AML-193 (cell line): ENCODE data around the gene SLC25A48.

Source experiments
- DNase-seq, 2 experiments: peaks; one replicate each; lab custom pipeline; 2025; lab: John Stamatoyannopoulos, UW

The SLC25A48 gene, protein sequence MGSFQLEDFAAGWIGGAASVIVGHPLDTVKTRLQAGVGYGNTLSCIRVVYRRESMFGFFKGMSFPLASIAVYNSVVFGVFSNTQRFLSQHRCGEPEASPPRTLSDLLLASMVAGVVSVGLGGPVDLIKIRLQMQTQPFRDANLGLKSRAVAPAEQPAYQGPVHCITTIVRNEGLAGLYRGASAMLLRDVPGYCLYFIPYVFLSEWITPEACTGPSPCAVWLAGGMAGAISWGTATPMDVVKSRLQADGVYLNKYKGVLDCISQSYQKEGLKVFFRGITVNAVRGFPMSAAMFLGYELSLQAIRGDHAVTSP

DNA sequence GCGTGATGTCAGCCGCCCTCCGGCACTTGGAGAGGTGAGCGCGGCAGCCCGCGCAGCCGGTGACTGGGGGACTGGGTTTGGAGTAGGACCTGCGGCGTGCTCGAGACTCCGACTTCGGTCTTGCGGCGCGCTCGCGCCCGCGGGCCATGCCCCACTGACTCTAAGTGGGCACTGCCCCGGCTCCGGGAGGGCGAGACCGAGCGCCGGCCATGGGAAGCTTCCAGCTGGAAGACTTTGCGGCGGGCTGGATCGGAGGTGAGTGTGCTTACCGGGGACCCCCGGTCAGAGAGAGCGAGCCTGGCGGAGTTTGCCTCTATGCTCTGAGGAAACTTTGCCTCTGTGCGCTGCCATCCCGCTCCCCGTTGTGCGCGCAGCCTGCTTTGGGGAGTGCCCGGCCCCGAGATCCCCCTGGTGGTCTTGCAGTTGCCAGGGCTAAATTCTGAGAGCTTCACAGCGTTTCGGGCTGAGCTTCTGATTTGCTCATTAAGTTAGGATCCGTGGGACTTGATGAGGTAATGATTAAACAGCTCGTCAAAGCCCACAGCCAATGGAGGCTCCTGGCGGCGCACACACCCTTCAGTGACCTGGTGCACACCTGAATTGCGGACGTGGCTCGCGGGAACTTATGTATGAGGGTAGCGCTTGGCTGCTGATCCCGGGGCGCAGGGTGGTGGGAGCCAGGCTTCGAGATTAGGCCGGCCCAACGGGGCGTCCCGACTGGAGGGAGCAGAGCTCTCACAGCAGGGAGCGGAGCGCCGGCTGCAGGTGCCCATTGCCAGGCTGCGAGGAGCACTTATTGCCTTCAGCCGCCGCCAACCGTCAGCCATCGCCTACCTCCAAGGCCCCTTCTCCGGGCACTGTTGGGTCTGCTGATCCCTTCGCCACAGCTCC is at the start of gene SLC25A48:
TSS of gene SLC25A48 (plus strand) at position 25 of the 891 bp plus-strand sequence. CDS start at position 210, 185 bp downstream.
- DNase-seq = no peak

DNA sequence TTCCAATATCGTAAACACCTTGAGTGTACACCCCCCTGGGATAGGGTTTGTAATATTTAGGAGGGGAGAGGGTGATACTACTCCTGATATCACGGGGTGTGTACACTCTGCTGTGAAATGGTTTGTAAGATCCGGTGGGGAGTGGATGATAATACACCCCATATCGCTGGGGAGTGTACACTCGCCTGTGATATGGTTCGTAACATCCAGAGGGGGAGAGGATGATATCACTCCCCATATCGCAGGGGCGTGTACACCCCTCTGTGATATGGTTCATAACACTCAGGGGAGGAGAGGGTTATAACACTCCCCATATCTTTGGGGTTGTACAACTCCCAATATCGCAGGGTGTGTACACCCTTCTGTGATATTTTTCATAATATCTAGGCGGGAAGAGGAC is 33.8 kb upstream of the SLC25A48 start:
- no peak for DNase-seq

DNA sequence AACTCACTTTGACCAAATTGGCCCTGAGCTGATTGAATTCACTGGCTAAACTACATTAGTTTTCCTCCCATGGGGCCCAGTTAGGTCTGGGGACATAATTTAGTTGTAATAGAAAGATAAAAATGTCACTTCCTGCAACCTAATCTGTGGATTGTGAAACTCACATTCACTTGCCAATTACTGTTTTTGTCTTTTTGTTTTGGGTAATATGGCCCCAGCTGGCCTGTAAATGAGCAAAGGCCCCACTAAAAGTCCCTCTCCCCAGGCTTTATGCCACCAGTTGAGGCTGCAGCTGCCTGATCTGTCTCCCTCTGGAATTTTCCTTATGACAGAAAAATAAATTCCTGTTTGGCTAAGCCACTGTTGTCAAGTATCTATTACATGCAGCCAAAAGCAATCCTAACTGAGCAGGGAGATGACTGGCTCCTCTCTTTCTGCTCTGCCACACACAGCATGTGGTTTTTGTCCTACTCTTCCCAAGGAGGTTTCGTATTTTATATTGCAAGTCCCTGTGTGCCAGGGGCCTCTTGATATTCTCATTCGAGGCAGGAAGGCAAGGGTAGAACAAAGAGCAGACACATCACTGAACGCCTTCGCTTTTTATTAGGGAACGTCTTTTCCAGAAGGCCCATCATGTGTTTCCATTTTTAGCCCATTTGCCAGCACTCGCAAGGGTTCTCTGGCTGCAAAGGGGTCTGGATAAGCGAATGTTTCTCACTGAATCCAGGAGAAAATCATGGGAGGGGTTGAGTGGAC is 24.1 kb upstream of the SLC25A48 start:
- no peak for DNase-seq

DNA sequence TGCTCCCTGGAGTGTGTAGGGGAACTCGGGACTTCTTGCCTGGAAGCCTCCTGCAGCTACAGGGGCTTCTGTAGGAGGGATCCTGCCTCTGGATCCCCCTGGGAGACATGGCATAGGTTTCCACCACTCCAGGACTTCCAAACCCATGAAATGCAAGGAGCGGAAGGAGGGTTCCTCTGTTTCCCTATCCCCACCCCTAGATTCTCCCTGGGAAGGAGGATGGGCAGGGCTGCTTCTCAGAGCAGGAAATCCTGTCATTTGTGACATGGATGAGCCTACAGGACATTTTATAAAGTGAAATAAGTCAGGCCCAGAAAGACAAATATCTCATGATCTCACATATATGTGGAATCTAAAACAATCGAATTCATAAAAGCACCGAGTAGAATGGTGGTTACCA is 23.5 kb upstream of the SLC25A48 start:
- no peak for DNase-seq

DNA sequence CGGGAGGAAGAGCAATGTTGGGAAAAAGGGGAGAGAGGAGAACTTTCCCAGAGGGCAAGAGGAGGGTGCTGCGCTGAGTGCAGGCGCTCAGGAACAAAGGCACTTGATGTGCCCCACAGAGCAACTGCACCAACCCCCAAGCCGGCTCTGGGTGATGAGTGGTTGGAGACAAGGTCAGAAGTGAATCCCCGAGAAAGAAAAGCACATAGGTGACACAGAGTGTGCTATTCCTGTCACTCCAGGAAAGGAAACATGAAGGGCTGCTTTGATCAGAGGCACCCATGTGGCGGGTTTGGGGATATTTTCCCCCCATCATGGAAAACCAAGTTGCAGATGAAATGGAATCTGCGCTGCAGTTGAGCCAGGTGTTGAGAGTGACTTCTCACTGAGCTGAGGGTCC is 20.7 kb upstream of the SLC25A48 start:
- DNase-seq = no peak

DNA sequence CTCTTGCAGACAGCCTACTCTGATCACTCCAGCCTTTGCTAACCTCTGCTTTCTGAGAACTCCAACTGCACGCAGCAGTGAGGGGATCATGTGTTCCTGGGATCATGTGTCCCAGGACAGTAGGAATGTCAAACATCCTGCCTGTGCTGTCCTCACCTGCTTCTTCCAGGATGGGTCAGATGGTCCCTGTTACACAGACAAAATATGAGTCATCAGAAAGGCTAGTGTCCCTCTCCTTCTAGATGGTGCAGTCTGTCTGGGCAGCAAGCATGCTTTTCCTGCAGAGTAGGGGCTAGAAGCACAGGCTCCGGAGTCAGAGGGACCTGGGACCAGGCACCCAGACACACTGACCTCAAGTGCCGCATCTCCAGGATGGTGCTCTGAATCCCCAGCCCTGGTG is 20.1 kb upstream of the SLC25A48 start:
- DNase-seq = no peak

DNA sequence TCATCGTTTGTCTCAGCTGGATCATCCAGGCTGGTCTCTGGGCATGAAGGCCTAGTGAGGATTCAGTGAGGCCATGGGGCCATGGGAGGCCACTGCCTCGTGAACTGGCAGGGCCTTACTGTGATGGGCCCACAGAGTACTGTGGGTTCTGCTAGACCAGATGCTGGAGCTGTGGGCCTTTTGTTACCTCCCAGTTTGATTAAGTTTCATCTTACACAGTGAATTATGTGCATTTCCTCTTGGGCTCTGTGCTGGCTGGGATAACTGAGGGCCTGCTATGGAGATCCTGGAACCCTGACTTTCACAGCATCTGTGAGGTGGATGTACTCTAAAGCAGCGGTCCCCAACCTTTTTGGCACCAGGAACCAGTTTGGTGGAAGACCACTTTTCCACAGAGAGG is 19.7 kb upstream of the SLC25A48 start:
- no peak for DNase-seq

DNA sequence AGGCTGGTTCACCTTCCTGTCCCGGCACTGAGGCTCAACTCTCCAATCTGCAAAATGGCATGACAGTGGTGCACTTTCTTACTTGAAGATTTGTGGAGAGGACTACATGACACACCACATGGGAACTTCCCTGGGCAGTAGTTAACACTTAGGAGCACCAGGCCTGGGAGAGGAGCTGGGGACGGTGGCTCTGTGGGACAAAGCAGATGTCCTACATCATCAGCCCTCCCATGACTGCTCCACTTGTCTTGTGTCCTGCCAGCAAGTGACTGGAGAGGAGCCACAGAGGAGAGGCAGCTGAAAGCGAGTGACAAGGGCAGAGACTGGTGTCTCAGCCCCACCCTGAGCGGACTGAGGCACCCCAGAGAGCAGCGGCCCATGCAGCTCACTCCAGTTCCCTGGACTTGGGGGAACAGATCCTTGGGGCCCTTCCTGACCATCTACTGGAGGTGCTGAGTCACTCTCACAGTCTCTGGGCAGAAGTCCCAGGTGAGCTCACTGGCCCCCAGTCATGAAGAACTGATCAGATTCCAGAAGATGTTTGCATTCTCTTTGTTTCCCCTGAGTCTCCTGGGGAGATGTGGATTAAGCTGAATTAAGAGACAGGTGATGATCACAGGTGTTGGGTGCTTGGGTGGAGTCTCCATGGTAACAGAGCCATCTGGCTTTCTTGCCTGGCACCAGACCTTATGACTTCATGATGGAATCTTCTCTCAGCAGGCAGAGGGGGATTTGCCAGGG is 13.2 kb upstream of the SLC25A48 start:
- DNase-seq = no peak

DNA sequence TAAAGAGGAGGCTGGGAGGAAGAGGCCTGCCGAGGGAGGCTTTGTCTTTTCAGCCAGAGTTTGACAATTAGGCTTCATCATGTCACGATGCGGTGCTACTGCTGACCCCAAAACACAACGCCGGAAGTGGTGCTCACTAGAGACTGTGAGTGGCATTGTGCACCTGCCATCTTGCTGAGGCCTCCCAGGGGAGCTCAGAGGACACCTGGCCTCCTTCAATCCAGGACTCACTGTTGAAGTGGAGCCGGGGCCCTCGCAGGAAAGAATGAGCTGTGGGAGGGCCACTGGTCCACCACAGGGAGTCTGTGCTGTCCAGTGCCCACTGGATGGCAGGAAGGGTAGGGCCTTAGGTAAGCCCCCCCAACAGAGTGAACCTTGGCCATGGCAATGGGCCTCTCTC is 12.7 kb upstream of the SLC25A48 start:
- no peak for DNase-seq

DNA sequence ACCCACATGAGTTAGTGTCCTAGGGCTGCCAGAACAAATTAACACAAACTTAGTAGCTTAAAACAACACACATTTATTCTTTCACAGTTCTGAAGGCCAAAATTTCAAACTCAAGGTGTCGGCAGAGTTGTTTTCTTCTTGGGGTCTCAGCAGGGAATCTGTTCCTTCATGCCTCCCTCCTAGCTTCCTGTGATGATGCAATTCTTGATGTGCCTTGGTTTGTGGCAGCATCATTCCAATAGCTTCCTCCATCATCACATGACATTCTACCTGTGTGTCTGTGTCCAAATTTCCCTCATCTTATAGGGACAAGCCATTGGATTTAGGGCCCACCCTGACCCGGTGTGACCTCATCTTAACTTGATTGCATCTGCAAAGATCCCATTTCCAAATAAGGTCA is 12.2 kb upstream of the SLC25A48 start:
- DNase-seq = no peak

DNA sequence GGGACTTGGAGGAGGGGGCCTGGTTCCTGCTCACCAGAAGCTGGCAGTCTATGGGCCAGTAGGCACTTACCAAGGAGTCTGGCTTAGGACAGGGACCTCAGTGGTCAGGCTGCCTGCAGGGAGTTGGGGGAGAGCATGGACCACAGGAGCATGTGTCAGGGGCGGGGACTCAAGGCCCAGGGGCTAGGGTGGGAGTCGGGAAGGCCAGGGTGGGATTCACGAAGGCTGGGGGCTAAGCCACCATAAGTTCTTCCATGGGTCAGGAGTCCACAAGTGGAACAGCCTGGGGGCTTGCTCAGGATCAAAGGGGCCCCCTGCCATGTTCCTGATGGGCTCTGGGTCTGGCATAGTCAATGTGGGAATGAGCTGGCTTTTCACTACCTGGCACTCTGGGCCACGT is 11.5 kb upstream of the SLC25A48 start:
- no peak for DNase-seq

DNA sequence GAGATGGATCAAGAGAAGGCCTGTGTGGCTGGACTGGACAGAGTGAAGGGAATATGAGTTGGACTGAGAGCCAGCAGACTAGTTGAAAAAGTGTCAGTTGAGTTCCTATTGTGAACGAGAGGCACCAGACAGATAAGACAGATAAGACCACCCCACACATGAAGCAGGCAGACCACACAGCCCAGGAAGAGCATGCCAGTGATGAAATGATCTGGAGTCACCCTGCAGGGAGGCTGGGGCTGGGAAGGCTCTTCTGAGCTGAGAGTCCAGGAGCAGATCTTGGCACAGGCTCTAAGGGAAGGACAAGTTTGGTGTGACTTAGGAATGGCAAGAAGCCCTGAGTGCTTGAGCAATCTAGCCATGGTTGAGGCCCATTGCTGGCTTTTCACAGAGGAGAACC is 10.6 kb upstream of the SLC25A48 start:
- DNase-seq = no peak

DNA sequence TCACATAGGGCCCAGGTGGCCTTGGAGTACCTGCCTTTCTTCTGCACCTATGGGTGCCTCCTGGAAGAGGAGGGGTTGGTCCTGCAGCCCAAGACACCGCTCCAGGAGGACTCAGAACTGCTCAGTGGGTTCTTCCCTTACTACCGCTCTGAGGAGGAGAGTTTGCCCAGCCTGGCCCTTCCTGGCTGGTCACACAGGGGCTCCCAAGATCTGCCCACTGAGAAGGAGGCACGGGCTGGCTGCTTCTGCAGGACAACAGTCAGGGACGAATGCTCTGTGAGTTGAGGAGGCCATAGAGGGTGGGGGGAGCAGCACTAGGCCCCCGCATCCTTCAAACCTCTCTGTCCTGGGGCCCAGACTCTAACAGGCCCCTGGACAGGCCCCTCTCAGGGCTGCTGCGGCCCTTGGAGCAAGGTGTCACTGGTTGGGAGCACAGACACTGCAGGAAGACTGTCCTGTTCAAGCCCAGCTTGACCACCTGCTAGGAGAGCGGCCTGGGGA is 9.9 kb upstream of the SLC25A48 start:
- no peak for DNase-seq

DNA sequence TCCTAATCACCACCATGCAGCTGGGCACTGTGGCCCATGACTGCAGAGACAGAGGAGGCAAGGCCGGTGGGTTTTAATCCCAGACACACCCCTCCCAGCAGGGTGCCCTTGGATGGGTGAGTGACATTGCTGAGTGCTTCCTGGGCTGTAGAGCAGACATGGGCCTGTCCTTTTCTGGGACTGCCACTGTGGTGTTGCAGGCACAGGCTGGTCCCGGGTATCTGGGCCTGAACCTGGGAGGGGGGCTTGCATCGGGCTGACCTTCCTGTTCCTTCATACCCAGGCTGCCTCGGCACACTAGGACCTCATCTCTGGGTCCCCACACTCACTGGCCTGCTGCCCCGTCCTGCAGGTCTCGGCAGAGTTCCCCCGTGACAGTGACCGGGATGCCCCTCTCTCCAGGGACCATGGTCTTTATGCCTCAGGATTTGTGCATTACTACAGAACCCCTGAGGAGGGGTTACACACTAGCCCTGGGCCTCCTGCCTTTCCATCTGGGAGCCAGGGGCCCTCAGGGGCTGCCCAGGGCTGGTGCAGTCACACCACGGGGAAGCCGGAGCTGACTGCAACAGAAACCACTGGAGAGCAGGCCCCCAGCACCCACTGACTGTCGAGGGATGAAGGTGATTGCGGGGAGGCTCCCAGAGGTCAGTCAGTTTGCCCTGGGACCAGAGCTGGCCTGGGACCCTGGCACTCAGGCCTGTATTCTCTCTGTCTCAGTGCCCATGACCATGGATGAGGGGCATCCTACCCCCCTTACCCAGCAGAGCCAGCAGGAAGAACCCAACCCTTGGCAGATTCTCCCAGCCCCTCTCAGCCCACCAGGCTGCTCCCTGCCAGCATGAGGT is 8.9 kb upstream of the SLC25A48 start:
- DNase-seq = no peak

DNA sequence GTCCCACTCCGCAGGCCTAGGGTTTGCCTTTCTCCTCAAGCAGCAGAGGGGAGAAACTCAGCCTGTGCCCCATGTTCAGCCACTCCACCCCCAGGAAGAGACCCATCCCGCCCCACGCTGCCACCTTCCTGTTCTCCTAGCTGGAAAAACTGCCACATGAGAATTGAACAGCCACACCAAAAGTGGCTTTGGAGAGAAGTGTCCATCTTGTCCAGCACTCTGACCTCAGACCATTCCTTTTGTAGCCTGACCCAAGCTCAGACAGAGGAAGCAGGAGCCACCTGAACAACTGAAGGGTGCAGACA is 8.3 kb upstream of the SLC25A48 start:
- no peak for DNase-seq

DNA sequence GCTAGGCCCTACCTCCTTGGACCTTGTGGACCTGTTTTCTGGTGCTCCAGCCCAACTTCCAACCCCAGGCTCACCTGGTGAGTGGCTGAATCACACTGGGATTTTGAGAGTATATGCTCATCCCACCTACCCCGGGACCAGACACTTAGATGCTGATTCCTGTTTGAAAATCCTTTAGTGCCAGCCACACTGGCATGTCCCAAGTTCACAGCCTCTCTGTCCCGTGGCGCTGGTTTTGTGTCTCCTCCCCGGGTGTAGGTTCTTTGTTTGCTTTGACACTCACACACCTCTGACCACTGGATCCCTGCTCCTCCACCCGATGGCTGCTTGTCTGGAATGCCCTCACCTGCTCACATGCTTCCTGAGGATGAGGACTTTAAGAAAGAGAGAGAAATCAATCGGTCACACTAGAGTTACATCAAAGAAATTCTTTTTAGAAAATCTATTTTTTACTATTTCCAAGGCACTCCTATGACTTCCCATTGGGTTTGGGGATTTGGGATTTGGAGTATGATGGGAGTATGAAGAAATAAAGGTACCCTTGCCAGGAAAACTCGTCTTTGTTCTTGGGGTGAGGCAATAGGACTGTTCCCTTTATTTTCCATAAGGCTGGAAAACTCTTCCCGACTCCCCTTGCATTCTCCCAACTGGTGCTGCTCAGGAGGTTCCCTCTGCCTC is 7.3 kb upstream of the SLC25A48 start:
- no peak for DNase-seq

DNA sequence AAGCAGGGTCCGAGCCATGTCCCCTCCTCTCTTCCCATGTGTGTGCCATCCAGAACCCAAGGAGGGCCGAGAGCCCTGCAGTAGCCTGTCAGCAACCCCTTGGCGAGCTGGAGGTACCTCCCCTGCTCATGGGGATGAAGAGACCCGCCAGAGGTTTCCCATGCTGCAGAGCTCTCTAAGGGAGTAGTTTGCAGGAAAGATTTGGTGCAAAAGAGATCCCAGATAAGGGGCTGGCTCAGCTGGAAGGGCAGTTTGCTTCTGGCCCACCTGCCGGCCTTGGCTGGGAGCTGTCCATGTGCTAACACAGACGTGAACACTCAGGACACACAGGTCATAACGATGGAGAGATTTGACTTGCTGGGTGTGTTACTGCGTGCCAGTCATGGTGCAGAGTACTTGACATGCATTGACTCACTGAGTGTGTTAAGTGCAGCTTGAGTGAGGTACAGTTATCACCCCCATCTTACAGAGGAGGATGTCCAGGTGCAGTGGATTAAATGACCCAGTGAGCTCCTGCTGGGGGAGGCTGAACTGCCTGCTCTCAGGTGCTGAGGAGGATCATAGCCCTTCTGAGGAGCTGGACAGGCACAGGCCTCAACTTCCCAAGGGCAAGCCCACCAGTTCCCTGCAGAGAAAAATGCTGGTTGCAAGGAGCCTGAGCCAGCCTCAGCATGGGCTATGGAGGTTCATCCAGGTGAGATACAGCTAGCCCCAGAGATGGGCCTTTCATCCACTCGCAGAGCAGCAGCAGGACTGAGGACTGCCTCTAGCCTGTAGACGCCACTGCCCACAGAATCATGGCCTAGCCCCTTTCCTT is 6.3 kb upstream of the SLC25A48 start:
- DNase-seq = no peak

DNA sequence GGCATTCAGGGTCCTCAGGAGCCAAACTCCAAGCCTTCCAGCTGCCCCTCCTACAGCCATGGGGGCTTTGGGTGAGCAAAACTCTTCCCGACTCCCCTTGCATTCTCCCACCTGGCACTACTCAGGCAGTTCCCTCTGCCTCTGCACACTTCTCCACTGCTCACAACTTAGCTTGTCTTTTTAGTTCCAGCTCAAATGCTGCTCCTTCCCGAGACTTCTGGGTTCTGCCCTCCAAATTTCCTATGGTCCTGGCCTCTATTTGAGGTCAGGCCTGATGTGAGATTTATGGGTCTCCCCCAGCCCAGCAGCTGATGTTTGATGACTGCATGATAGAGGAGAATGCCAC is 5.7 kb upstream of the SLC25A48 start:
- no peak for DNase-seq

DNA sequence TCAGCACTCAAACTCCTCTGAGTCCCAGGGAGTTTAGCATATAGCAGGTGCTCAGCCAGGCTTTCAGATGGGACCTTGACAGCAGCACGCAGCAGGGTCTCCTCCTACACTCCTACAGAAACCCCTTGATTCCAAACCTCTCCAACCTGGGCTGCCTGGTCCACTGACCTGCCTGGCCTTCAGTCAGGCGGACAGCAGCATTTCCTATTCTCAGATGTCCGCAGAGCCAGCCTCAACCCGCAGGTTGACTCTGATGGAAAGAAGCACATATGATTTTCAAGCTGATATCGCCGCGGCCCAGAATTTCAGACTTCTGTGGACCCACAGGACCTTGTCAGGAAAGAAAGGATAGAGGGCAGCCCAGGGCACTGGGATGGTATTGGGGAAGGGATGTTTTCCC is 5.3 kb upstream of the SLC25A48 start:
- DNase-seq = no peak
